Activated CD4-positive, alpha-beta memory T cell treated with anti-CD3 and anti-CD28 coated beads, Interleukin-2, amount 10 ng/mL, durations not matched to agents 7 days and 5 days (primary cell): ENCODE data around the gene SBK1. TPM values are rescaled to one million over a fixed set of nuclear protein-coding genes. Genes with fewer than 3 reads are reported as not detected.

ENCODE experiments used
- CTCF ChIA-PET: fragments of 350-600 bp; sonication (Branson Sonifier 250); formaldehyde crosslinking; loops from one replicate; lab custom pipeline; 2021; ENCODE audit warnings: antibody characterized with exemption, inconsistent platforms; lab: Charles Lee
- POLR2A ChIA-PET: fragments of 350-600 bp; sonication (Branson Sonifier 250); formaldehyde crosslinking; loops from one replicate; lab custom pipeline; 2021; ENCODE audit warnings: antibody characterized with exemption; lab: Charles Lee
- DNase-seq: peaks from one replicate; pipeline ENCODE4 v3.0.0-alpha.2; 2020
- H3K27ac Mint-ChIP-seq: one replicate; pipeline ENCODE4 v1.8.0; 2021; ENCODE audit warnings: mild to moderate bottlenecking, mixed read lengths
- H3K27me3 Mint-ChIP-seq: one replicate; pipeline ENCODE4 v1.8.0; 2021; ENCODE audit warnings: mixed read lengths
- H3K36me3 Mint-ChIP-seq: one replicate; pipeline ENCODE4 v1.8.0; 2021; ENCODE audit warnings: low read depth, mixed read lengths
- H3K4me1 Mint-ChIP-seq: one replicate; pipeline ENCODE4 v1.8.0; 2021; ENCODE audit warnings: mixed read lengths
- H3K4me3 Mint-ChIP-seq: one replicate; pipeline ENCODE4 v1.8.0; 2021; ENCODE audit warnings: mild to moderate bottlenecking, mixed read lengths
- H3K9me3 Mint-ChIP-seq: one replicate; pipeline ENCODE4 v1.8.0; 2021; ENCODE audit warnings: mixed read lengths
- total RNA-seq, 2 experiments: library from RNA; stranded (reverse); gene quantifications; one replicate each; pipeline ENCODE4 v1.2.3, GENCODE V29; 2021

Gene SBK1
- total RNA-seq, 2 experiments from 2014 or later: 9.8 TPM

DNA sequence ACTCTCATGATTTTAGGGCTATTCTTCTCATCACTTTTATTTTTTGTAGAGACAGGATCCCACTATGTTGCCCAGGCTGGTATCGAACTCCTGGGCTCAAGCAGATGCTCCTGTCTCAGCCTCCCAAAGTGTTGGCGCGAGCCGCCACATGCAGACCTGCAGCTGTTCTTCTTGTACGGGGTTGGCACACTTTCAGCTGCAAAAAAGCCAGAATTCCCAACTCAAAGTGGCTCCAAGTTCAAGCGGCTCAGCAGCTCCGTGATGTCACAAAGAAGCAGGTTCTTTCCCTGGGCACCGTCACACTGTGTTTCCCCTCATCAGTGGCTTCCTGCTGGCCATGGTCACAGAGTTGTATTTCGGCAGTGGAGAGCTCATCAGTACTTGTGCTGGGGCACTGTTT, 6.7 kb upstream of the SBK1 start:
- no peaks in the 10 kb centered on the region for H3K36me3 Mint-ChIP-seq
- H3K27me3 Mint-ChIP-seq: peaks cover 5% of the 10 kb centered on the region
- ChIA-PET POLR2A (no interaction called here), CTCF (interaction anchor here (1.4 kb wide), 1 partner anchor 31 kb away, joined by 3 read pairs; no protein-coding TSS in a partner anchor)
- no peak overlapping the region for H3K4me3 Mint-ChIP-seq
- H3K4me1 Mint-ChIP-seq: peaks cover 23% of the 10 kb centered on the region
- no peaks in the 10 kb centered on the region for H3K9me3 Mint-ChIP-seq
- H3K27ac Mint-ChIP-seq: no peak overlapping the region
- DNase-seq: no peak

DNA sequence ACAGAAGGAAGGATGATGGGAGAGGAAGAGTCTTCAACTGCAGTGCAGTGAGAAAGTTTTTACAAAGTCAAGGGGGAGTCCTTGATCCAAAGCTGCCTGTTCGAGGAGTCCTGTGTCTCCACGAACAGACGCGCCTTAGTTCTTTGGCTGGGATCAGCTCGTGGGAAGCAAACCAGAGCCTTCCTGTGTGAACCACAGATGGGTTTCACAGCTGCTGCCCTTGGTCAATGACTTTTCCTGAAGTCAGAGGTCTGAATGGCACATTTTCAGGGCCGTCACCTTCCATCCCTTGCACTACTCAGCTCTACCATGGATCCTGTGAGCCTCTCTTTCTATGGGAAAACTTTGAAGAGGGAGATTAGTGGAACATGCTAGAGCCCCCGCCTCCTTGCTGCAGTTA, 4.2 kb upstream of the SBK1 start:
- H3K27me3 Mint-ChIP-seq: peaks cover 7% of the 10 kb centered on the region
- H3K36me3 Mint-ChIP-seq: no peaks in the 10 kb centered on the region
- ChIA-PET CTCF (interaction anchor here (1.4 kb wide), 1 partner anchor 11 kb away, joined by 6 read pairs; no protein-coding TSS in a partner anchor), POLR2A (no interaction called here)
- no peak overlapping the region for H3K27ac Mint-ChIP-seq
- H3K9me3 Mint-ChIP-seq: no peaks in the 10 kb centered on the region
- no peak for DNase-seq
- H3K4me3 Mint-ChIP-seq: no peak overlapping the region
- H3K4me1 Mint-ChIP-seq: peaks cover 34% of the 10 kb centered on the region

DNA sequence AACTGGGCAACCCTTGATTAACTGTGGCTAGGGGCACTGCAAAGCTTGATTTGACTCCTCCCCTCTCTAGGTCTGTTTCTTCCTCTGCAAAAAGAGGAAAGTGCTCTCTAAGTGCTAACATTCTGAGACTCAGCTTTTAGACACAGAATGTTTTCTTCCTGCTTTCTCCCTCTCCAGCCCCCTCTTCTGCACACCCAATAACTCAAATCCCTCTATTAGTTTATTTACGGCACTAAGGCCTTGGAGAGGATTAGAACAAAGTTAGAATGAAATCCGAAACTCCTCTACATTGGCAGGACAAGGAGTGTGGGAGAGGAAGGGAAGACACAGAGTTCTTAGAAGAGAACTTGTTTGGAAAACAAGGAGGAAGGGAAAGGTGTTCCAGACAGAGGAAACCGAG, 3.3 kb upstream of the SBK1 start:
- no peak overlapping the region for H3K27ac Mint-ChIP-seq
- peaks cover 12% of the 10 kb centered on the region for H3K27me3 Mint-ChIP-seq
- peaks cover 40% of the 10 kb centered on the region for H3K4me1 Mint-ChIP-seq
- DNase-seq: no peak
- no peaks in the 10 kb centered on the region for H3K9me3 Mint-ChIP-seq
- ChIA-PET CTCF (no interaction called here), POLR2A (no interaction called here)
- H3K36me3 Mint-ChIP-seq: no peaks in the 10 kb centered on the region
- no peak overlapping the region for H3K4me3 Mint-ChIP-seq

DNA sequence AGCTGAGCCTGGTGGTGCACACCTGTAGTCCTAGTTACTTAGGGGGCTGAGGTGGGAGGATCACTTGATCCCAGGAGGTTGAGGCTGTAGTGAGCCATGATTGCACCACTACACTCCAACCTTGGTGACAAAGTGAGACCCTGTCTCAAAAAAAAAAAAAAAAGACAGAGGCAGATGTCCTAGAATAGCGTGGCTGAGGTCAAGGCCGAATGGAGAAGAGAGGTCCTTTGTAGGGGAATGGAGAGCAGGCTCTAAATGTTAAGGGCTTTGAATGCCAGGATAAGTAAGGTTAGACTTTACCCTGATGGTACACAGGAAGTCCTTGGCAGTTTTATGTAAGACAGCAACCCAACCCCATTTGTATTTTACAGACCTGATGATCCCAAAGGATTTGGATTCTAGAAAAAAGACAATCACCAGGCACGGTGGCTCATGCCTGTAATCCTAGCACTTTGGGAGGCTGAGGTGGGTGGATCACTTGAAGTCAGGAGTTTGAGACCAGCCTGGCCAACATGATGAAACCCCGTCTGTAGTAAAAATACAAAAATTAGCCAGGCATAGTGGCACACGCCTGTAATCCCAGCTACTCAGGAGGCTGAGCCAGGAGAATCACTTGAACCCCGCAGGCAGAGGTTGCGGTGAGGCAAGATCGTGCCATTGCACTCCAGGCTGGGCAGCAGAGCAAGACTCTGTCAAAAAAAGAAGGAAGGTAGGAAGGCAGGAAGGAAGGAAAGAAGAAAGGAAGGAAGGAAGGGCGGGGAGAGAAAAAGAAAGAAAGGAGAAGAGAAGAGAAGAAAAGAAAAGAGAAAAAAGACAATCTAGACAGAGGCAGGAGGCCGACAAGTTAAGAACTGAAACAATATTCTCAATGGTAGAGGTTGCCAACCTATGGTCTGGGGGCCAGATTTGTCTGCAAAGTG, 2.1 kb upstream of the SBK1 start:
- POLR2A ChIA-PET: no interaction called here
- DNase-seq: no peak
- H3K27ac Mint-ChIP-seq: no peak overlapping the region

DNA sequence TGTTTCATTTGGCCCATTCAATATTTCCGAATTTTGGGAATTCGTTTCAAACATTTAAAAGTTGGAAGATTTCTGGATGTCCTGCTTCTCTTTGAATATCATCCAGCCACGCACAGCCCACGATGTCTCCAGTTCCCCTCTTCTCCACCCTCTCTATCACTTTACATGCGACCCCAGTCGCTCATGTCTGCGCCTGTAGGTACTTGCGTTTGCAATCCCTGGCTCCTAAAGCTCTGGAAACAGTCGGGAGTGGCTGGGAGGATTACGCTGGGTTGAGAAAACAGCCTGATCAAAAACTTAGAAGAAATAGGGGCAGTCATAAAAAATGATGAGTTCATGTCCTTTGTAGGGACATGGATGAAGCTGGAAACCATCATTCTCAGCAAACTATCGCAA, 1.5 kb upstream of the SBK1 start:
- H3K9me3 Mint-ChIP-seq: no peaks in the 10 kb centered on the region
- CTCF ChIA-PET: interaction anchor here (1.3 to 2.1 kb wide), 3 partner anchors 10 to 25 kb away, joined by 4 to 9 read pairs (median 4); no protein-coding TSS in a partner anchor
- no peak for DNase-seq
- POLR2A ChIA-PET: interaction anchor here (1.2 to 3.6 kb wide), 3 partner anchors 9 to 31 kb away, joined by 4 to 22 read pairs (median 11); no protein-coding TSS in a partner anchor
- peaks cover 7% of the 10 kb centered on the region for H3K36me3 Mint-ChIP-seq
- H3K27ac Mint-ChIP-seq: no peak overlapping the region
- peaks cover 56% of the 10 kb centered on the region for H3K4me1 Mint-ChIP-seq
- peak overlapping the region; percentile 52 for H3K4me3 Mint-ChIP-seq
- peaks cover 25% of the 10 kb centered on the region for H3K27me3 Mint-ChIP-seq

More for the DNA sequence above, 2.1 kb upstream of the SBK1 start:
- peak overlapping the region; percentile 52 for H3K4me3 Mint-ChIP-seq
- no peaks in the 10 kb centered on the region for H3K9me3 Mint-ChIP-seq
- peaks cover 51% of the 10 kb centered on the region for H3K4me1 Mint-ChIP-seq
- CTCF ChIA-PET: no interaction called here
- peaks cover 7% of the 10 kb centered on the region for H3K36me3 Mint-ChIP-seq
- peaks cover 22% of the 10 kb centered on the region for H3K27me3 Mint-ChIP-seq

DNA sequence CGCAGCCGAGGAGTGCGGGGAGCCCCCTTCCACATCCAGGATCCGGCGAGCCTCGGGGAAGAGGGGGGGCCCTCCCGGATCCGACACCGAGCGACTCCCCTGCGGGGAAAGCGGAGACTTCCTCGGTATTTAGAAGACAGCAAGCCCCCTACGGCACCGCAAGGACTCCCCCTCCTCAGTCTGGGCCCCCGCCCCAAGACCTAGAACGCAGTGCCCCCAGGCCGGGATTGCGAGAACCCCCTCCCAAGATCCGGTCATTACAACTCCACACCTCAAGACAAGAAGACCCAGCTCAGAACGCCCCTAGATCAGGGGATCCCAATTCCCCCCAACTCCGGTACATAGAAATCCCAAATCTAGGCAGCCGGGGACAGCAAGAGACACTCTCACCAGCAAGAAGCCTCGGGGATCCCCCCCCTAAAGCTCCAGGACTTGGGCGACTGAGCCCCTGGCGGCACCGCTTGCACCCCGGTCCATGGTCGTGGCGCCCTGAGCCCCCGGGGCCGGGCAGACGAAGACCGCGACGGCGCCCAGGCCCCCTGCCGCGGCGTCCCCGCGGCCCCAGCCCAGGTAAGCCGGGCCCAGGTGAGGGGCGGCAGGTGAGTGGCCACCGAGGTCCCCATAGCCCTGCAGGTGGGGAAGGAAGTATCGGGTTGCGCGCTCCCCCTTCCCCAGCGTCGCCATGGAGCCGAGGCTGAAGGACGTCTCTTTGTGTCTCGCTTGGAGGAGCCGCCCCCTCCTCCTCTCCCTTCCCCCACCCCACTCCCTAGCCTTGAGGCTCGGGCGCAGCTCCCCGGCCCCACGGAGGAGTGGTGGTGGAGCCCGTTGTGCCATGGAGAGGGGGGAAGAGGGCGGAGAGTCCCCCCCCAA, 641 bp downstream of the SBK1 start:
- H3K27me3 Mint-ChIP-seq: peaks cover 21% of the 10 kb centered on the region
- DNase-seq: no peak
- peak overlapping the region; percentile 62 for H3K27ac Mint-ChIP-seq
- peaks cover 69% of the 10 kb centered on the region for H3K4me1 Mint-ChIP-seq
- ChIA-PET CTCF (interaction anchor here (1.0 to 2.1 kb wide), 3 partner anchors 11 to 24 kb away, joined by 3 to 9 read pairs (median 7); no protein-coding TSS in a partner anchor), POLR2A (interaction anchor here (1.0 to 3.6 kb wide), 10 partner anchors 9 to 261 kb away, joined by 3 to 22 read pairs (median 4); partner anchors contain the start of gene SGF29)
- no peaks in the 10 kb centered on the region for H3K9me3 Mint-ChIP-seq
- H3K36me3 Mint-ChIP-seq: peaks cover 10% of the 10 kb centered on the region
- H3K4me3 Mint-ChIP-seq: peak overlapping the region; percentile 78

DNA sequence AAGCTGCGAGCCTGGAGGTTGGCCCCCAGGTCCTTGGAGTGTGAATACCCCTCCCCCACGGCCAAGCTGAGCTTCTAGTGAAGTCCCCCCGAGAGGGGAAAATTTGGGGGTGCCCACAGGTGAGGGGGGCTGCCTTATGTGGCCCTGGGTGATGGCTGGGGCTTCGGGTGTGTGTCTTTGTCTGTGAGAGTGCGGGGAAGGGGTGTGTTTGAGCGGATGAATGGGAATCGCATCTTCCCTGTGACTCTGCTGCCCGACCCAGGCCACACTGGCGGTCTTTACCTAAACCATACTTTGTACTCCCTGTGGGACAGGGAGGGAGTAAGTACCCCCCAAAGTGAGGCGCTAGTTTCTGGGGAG, 1.3 kb downstream of the SBK1 start:
- H3K4me1 Mint-ChIP-seq: peaks cover 69% of the 10 kb centered on the region
- peak overlapping the region; percentile 65 for H3K4me3 Mint-ChIP-seq
- peaks cover 21% of the 10 kb centered on the region for H3K27me3 Mint-ChIP-seq
- ChIA-PET CTCF (interaction anchor here (1.2 to 2.1 kb wide), 2 partner anchors 16 to 23 kb away, joined by 3 to 7 read pairs; no protein-coding TSS in a partner anchor), POLR2A (interaction anchor here (1.1 to 3.6 kb wide), 5 partner anchors 13 to 24 kb away, joined by 3 to 22 read pairs (median 4); no protein-coding TSS in a partner anchor)
- H3K9me3 Mint-ChIP-seq: no peaks in the 10 kb centered on the region
- DNase-seq: no peak
- no peak overlapping the region for H3K27ac Mint-ChIP-seq
- peaks cover 10% of the 10 kb centered on the region for H3K36me3 Mint-ChIP-seq

DNA sequence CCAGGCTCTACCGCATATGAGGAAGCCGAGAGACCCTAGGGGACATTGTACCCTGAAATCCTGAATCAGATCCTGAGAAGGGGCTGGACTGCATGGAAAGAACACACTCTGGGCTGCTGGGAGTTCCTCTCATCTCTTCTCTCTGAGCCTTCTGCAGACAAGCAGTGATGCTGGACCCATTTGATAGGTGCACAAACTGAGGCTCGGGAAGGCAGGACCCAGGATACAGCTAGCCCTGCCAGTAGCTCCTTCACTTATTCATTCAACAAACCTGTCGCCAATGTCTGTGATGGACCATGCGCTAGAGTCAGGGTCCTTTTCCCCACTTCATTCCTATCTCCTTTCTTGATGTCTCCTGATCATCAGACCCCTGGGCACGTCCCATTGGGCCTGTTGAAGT, 1.9 kb downstream of the SBK1 start:
- ChIA-PET POLR2A (interaction anchor here (1.2 to 3.6 kb wide), 2 partner anchors 16 kb away, joined by 3 to 22 read pairs; no protein-coding TSS in a partner anchor), CTCF (interaction anchor here (1.2 to 2.1 kb wide), 2 partner anchors 15 to 23 kb away, joined by 3 to 7 read pairs; no protein-coding TSS in a partner anchor)
- DNase-seq: no peak
- H3K27ac Mint-ChIP-seq: no peak overlapping the region
- peaks cover 21% of the 10 kb centered on the region for H3K27me3 Mint-ChIP-seq
- H3K36me3 Mint-ChIP-seq: peaks cover 10% of the 10 kb centered on the region
- no peaks in the 10 kb centered on the region for H3K9me3 Mint-ChIP-seq
- peak overlapping the region; percentile 65 for H3K4me3 Mint-ChIP-seq
- peaks cover 64% of the 10 kb centered on the region for H3K4me1 Mint-ChIP-seq

DNA sequence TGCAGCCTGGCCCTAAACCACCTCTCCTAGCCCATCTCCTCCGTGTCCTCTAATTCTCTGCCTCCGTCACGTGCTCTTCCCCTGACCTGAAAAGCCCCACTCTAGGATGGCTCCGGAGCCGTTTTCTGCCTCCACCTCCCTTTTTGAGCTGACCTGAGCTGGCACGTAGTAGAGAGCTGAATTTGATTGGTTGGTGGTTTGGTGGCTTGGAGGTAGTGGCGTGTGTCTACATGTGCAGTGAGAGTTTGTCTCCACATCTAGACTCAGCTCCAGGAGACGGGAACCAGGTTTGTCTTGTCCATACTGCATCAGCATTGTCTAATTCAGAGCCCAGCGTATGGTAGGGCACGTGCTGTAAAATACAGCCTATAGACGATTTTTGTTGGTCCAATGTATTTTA, 3.0 kb downstream of the SBK1 start:
- POLR2A ChIA-PET: interaction anchor here (1.0 to 1.2 kb wide), 2 partner anchors 17 to 18 kb away, joined by 3 read pairs; no protein-coding TSS in a partner anchor
- H3K27me3 Mint-ChIP-seq: peaks cover 21% of the 10 kb centered on the region
- peaks cover 63% of the 10 kb centered on the region for H3K4me1 Mint-ChIP-seq

DNA sequence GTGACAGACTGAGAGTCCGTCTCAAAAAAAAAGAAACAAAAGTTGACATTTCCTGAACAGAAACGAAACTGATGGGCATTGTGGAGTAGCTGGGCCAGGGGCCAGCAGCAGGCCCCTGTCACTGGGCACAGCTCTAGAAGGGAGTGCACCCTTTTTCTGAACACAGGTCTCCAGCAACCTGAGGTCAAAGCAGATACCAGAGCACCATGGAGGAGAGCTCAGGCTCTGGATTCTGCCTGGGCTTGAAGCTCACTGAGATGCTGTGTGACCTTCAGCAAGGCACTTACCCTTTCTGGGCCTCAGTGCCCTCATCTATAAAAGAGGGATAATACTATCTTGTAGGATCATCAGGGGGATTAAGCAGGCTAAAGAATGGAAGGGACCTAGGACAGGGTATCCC, 5.0 kb downstream of the SBK1 start:
- no peak for DNase-seq
- peaks cover 48% of the 10 kb centered on the region for H3K4me1 Mint-ChIP-seq
- ChIA-PET CTCF (interaction anchor here (0.9 to 2.1 kb wide), 6 partner anchors 12 to 30 kb away, joined by 4 to 18 read pairs (median 5); no protein-coding TSS in a partner anchor), POLR2A (interaction anchor here (0.6 to 1.9 kb wide), 4 partner anchors 9 to 1062 kb away, joined by 3 to 15 read pairs (median 5); no protein-coding TSS in a partner anchor)
- H3K36me3 Mint-ChIP-seq: peaks cover 10% of the 10 kb centered on the region
- no peaks in the 10 kb centered on the region for H3K9me3 Mint-ChIP-seq
- H3K27ac Mint-ChIP-seq: peak overlapping the region; percentile 80
- H3K27me3 Mint-ChIP-seq: peaks cover 21% of the 10 kb centered on the region
- H3K4me3 Mint-ChIP-seq: peak overlapping the region; percentile 30

More for the DNA sequence above, 3.0 kb downstream of the SBK1 start:
- H3K36me3 Mint-ChIP-seq: peaks cover 10% of the 10 kb centered on the region
- H3K9me3 Mint-ChIP-seq: no peaks in the 10 kb centered on the region
- CTCF ChIA-PET: interaction anchor here (0.8 to 0.9 kb wide), 2 partner anchors 14 to 22 kb away, joined by 4 read pairs; no protein-coding TSS in a partner anchor
- no peak overlapping the region for H3K27ac Mint-ChIP-seq
- H3K4me3 Mint-ChIP-seq: peak overlapping the region; percentile 2
- no peak for DNase-seq

DNA sequence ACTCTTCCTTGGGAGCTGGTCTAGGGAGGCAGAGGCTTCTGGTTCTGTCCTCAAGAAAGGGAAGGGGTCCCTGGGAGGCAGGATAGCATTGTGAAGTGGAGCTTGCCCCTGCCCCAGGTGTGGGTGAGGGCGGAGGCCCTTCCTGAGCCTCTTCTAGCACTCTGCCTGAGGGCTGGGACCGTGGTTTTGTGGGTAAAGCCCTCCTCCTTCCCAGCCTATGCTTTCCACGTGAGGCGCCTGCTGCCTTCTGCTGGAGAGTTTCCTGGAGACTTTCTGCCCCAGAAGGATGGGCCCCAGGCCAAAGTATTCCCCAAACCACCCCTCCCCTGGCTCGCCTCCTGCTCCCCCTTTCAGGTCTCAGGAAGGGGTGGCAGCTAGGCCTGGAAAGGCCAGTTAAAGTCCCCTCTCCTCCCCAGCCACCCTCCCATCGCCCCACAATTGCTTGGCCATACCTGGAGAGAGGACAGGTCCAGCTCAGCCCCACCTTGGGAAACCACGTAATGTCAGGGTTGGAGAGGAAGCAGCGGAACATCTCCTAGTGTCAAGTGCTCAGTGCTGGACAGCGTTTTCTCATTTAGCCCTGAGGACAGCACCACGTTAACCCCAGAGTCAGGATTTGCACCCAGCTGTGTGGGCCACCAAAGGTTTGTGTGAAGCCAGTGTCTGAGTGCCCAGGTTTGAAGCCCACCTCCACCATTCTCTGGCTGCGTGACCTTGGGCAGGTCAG, 5.6 kb downstream of the SBK1 start:
- DNase-seq: peak; percentile 47
- Mint-ChIP-seq H3K4me1 (peaks cover 48% of the 10 kb centered on the region), H3K9me3 (no peaks in the 10 kb centered on the region), H3K36me3 (peaks cover 10% of the 10 kb centered on the region), H3K4me3 (no peak overlapping the region), H3K27ac (peak overlapping the region; percentile 80), H3K27me3 (peaks cover 18% of the 10 kb centered on the region)
- CTCF ChIA-PET: interaction anchor here (0.5 to 2.1 kb wide), 7 partner anchors 11 to 41 kb away, joined by 4 to 18 read pairs (median 4); no protein-coding TSS in a partner anchor
- POLR2A ChIA-PET: interaction anchor here (0.6 to 1.9 kb wide), 5 partner anchors 8 to 1063 kb away, joined by 3 to 15 read pairs (median 3); no protein-coding TSS in a partner anchor
